ENCODE measurements around the gene LRRC23.
A peak's percentile ranks its signal among the peaks of the same experiment; 100 is the strongest.

The LRRC23 gene

GRCh38 chr12:6936194-6936635, 31.6 kb downstream of the LRRC23 start:
- ChIA-PET POLR2A (interaction anchor here (0.9 to 8.1 kb wide), 6 partner anchors 7 to 67 kb away, joined by 4 to 95 read pairs (median 12); partner anchors contain the start of genes ATN1, C12orf57 and RNU7-1), CTCF (interaction anchor here (0.9 to 2.2 kb wide), 5 partner anchors 9 to 63 kb away, joined by 4 to 7 read pairs (median 4); partner anchors contain the start of gene SPSB2)
- DNase-seq (ENCODE audit: extremely low spot score) = no peak
- TF ChIP-seq ELF4 (IDR thresholded peaks at IDR 0.05) (no peak), FOXK2 (IDR thresholded peaks at IDR 0.05) (no peak), FOXM1 (IDR thresholded peaks at IDR 0.05; ENCODE audit: borderline replicate concordance) (no peak), SP1 (IDR thresholded peaks at IDR 0.05) (no peak), ZNF384 (IDR thresholded peaks at IDR 0.05) (no peak), PKNOX1 (IDR thresholded peaks at IDR 0.05) (no peak), NFRKB (IDR thresholded peaks at IDR 0.05) (no peak), TARDBP (IDR thresholded peaks at IDR 0.05) (no peak), HDGF (IDR thresholded peaks at IDR 0.05; ENCODE audit: borderline replicate concordance) (no peak), ARNT (IDR thresholded peaks at IDR 0.05) (no peak), CTBP1 (IDR thresholded peaks at IDR 0.05; ENCODE audit: borderline replicate concordance) (no peak), L3MBTL2 (conservative IDR thresholded peaks at IDR 0.05) (no peak), BHLHE40 (IDR thresholded peaks at IDR 0.05; ENCODE audit: borderline replicate concordance) (no peak)

- TF ChIP-seq FOXK2 (IDR thresholded peaks at IDR 0.05) (no peak), PKNOX1 (IDR thresholded peaks at IDR 0.05) (no peak), LEF1 (IDR thresholded peaks at IDR 0.05; ENCODE audit: borderline replicate concordance) (no peak), BHLHE40 (IDR thresholded peaks at IDR 0.05; ENCODE audit: borderline replicate concordance) (no peak), FOXA1 (IDR thresholded peaks at IDR 0.05) (no peak), NFRKB (IDR thresholded peaks at IDR 0.05) (no peak), L3MBTL2 (conservative IDR thresholded peaks at IDR 0.05) (no peak), CTBP1 (IDR thresholded peaks at IDR 0.05; ENCODE audit: borderline replicate concordance) (no peak), HDGF (IDR thresholded peaks at IDR 0.05; ENCODE audit: borderline replicate concordance) (no peak), ARNT (IDR thresholded peaks at IDR 0.05) (no peak), TARDBP (IDR thresholded peaks at IDR 0.05) (no peak), ZNF384 (IDR thresholded peaks at IDR 0.05) (no peak), ELF4 (IDR thresholded peaks at IDR 0.05) (no peak), SUZ12 (IDR thresholded peaks at IDR 0.05) (no peak), SP1 (IDR thresholded peaks at IDR 0.05) (no peak), FOXM1 (IDR thresholded peaks at IDR 0.05; ENCODE audit: borderline replicate concordance) (no peak)
- POLR2A ChIA-PET = interaction anchor here (0.9 to 8.1 kb wide), 12 partner anchors 8 to 68 kb away, joined by 3 to 95 read pairs (median 7); partner anchors contain the start of genes ATN1 and SPSB2
- CTCF ChIA-PET = interaction anchor here (0.9 to 2.2 kb wide), 6 partner anchors 10 to 64 kb away, joined by 3 to 7 read pairs (median 4); partner anchors contain the start of gene SPSB2
- no peak for DNase-seq (ENCODE audit: extremely low spot score)
Measured at GRCh38 chr12:6936636-6937480, 32.2 kb downstream of the LRRC23 start.

- ChIA-PET CTCF (interaction anchor here (0.6 to 2.2 kb wide), 7 partner anchors 9 to 342 kb away, joined by 3 to 15 read pairs (median 5); partner anchors contain the start of gene SPSB2), POLR2A (interaction anchor here (0.9 to 8.1 kb wide), 17 partner anchors 9 to 110 kb away, joined by 3 to 95 read pairs (median 5); partner anchors contain the start of genes ATN1, CDCA3, LPCAT3 and SPSB2)
- TF ChIP-seq HDGF (IDR thresholded peaks at IDR 0.05; ENCODE audit: borderline replicate concordance) (no peak), FOXM1 (IDR thresholded peaks at IDR 0.05; ENCODE audit: borderline replicate concordance) (no peak), L3MBTL2 (conservative IDR thresholded peaks at IDR 0.05) (peak; percentile 95), ARNT (IDR thresholded peaks at IDR 0.05) (no peak), ZNF384 (IDR thresholded peaks at IDR 0.05) (no peak), BHLHE40 (IDR thresholded peaks at IDR 0.05; ENCODE audit: borderline replicate concordance) (no peak), ELF4 (IDR thresholded peaks at IDR 0.05) (no peak), CTBP1 (IDR thresholded peaks at IDR 0.05; ENCODE audit: borderline replicate concordance) (peak; percentile 53; the same call in 1 of the 2 replicates), TARDBP (IDR thresholded peaks at IDR 0.05) (no peak), SP1 (IDR thresholded peaks at IDR 0.05) (no peak), FOXK2 (IDR thresholded peaks at IDR 0.05) (no peak), LEF1 (IDR thresholded peaks at IDR 0.05; ENCODE audit: borderline replicate concordance) (0 out of 2 replicates have a peak, but pooled peaks have one; percentile 35), NFRKB (IDR thresholded peaks at IDR 0.05) (no peak)
- DNase-seq (ENCODE audit: extremely low spot score) = peak; percentile 84
Measured at GRCh38 chr12:6937481-6938352, 33.1 kb downstream of the LRRC23 start.

GRCh38 chr12:6938353-6939190, 34.0 kb downstream of the LRRC23 start:
- no peak for DNase-seq (ENCODE audit: extremely low spot score)
- ChIA-PET POLR2A (interaction anchor here (0.9 to 8.1 kb wide), 18 partner anchors 10 to 111 kb away, joined by 3 to 95 read pairs (median 4); partner anchors contain the start of genes ATN1, CDCA3, LPCAT3 and SPSB2), CTCF (interaction anchor here (0.5 to 1.4 kb wide), 7 partner anchors 10 to 69 kb away, joined by 3 to 15 read pairs (median 4); no protein-coding TSS in a partner anchor)
- TF ChIP-seq ZNF384 (IDR thresholded peaks at IDR 0.05) = no peak
- TF ChIP-seq TARDBP (IDR thresholded peaks at IDR 0.05) = no peak
- TF ChIP-seq BHLHE40 (IDR thresholded peaks at IDR 0.05; ENCODE audit: borderline replicate concordance) = no peak
- no peak for TF ChIP-seq NFRKB (IDR thresholded peaks at IDR 0.05)
- no peak for TF ChIP-seq ARNT (IDR thresholded peaks at IDR 0.05)
- TF ChIP-seq FOXM1 (IDR thresholded peaks at IDR 0.05; ENCODE audit: borderline replicate concordance) = no peak
- TF ChIP-seq PKNOX1 (IDR thresholded peaks at IDR 0.05) = no peak
- no peak for TF ChIP-seq LEF1 (IDR thresholded peaks at IDR 0.05; ENCODE audit: borderline replicate concordance)
- TF ChIP-seq FOXA1 (IDR thresholded peaks at IDR 0.05) = no peak
- no peak for TF ChIP-seq HDGF (IDR thresholded peaks at IDR 0.05; ENCODE audit: borderline replicate concordance)
